ENCODE results near the gene LCN6.
"Not testable (repeated sequence)": the region's sequence is repeated elsewhere in the genome, so short reads cannot be mapped to it uniquely, and the experiment has no call there.

LCN6 gene

GRCh38 chr9:136760424-136760823 lies 12.1 kb upstream of the LCN6 start:
- DNase-seq (ENCODE audit: low read depth, low spot score) = no peak

- no peak for DNase-seq (ENCODE audit: low read depth, low spot score)
Observed at GRCh38 chr9:136759436-136760325, 11.4 kb upstream of the LCN6 start.

- no peak for DNase-seq (ENCODE audit: low read depth, low spot score)
Observed at GRCh38 chr9:136759001-136759400, 10.7 kb upstream of the LCN6 start.

GRCh38 chr9:136757751-136758140 lies 9.4 kb upstream of the LCN6 start:
- DNase-seq (ENCODE audit: low read depth, low spot score) = no peak

- no peak for DNase-seq (ENCODE audit: low read depth, low spot score)
Observed at GRCh38 chr9:136757328-136757727, 9.0 kb upstream of the LCN6 start.

GRCh38 chr9:136756836-136757235 lies 8.5 kb upstream of the LCN6 start:
- DNase-seq (ENCODE audit: low read depth, low spot score) = no peak

- DNase-seq (ENCODE audit: low read depth, low spot score) = no peak
Observed at GRCh38 chr9:136756134-136756438, 7.8 kb upstream of the LCN6 start.

GRCh38 chr9:136755302-136756133 lies 7.2 kb upstream of the LCN6 start:
- DNase-seq (ENCODE audit: low read depth, low spot score) = not testable (repeated sequence)

- no peak for DNase-seq (ENCODE audit: low read depth, low spot score)
Observed at GRCh38 chr9:136754626-136755301, 6.4 kb upstream of the LCN6 start.

GRCh38 chr9:136754059-136754572 lies 5.8 kb upstream of the LCN6 start:
- no peak for DNase-seq (ENCODE audit: low read depth, low spot score)

- DNase-seq (ENCODE audit: low read depth, low spot score) = no peak
Observed at GRCh38 chr9:136753371-136754058, 5.2 kb upstream of the LCN6 start.

- DNase-seq (ENCODE audit: low read depth, low spot score) = no peak
Observed at GRCh38 chr9:136751814-136752213, 3.5 kb upstream of the LCN6 start.

GRCh38 chr9:136751244-136751643 lies 2.9 kb upstream of the LCN6 start:
- no peak for DNase-seq (ENCODE audit: low read depth, low spot score)

- no peak for DNase-seq (ENCODE audit: low read depth, low spot score)
Observed at GRCh38 chr9:136750526-136750925, 2.2 kb upstream of the LCN6 start.

- no peak for DNase-seq (ENCODE audit: low read depth, low spot score)
Observed at GRCh38 chr9:136748666-136749611, 614 bp upstream of the LCN6 start.

GRCh38 chr9:136747161-136748060 lies 914 bp downstream of the LCN6 start:
- no peak for DNase-seq (ENCODE audit: low read depth, low spot score)

GRCh38 chr9:136746621-136747020 lies 1.7 kb downstream of the LCN6 start:
- no peak for DNase-seq (ENCODE audit: low read depth, low spot score)

GRCh38 chr9:136746155-136746490 lies 2.2 kb downstream of the LCN6 start:
- DNase-seq (ENCODE audit: low read depth, low spot score) = no peak

GRCh38 chr9:136745389-136746154 lies 2.8 kb downstream of the LCN6 start:
- DNase-seq (ENCODE audit: low read depth, low spot score) = no peak

All from brain pericyte (primary cell).